GM06990 (cell line): ENCODE data around the gene ST6GAL1.

Experiments used
- DNase-seq: peaks from one replicate; pipeline ENCODE4 v3.0.0-alpha.2; 2011; ENCODE audit not compliant: insufficient read length; ENCODE audit errors: extremely low read depth
- H3K27me3 ChIP-seq: replicated peaks from 2 replicates; pipeline ENCODE4 v1.6.0; 2011; ENCODE audit warnings: low read length; ENCODE audit not compliant: control insufficient read depth, insufficient read depth
- H3K36me3 ChIP-seq: 2 replicates; pipeline ENCODE4 v1.5.1; 2011; ENCODE audit warnings: low read length; ENCODE audit not compliant: control insufficient read depth, insufficient read depth
- H3K4me3 ChIP-seq: replicated peaks from 2 replicates; pipeline ENCODE4 v1.5.1; 2011; ENCODE audit warnings: low read depth, mild to moderate bottlenecking, control low read depth, low read length
- TF ChIP-seq, protein P1 (sequence below): IDR thresholded peaks from 2 replicates; pipeline ENCODE4 v1.5.1; 2011; ENCODE audit warnings: low read length, control low read depth, mild to moderate bottlenecking, inconsistent platforms; ENCODE audit not compliant: insufficient read depth, poor library complexity, severe bottlenecking

The ST6GAL1 gene

DNA sequence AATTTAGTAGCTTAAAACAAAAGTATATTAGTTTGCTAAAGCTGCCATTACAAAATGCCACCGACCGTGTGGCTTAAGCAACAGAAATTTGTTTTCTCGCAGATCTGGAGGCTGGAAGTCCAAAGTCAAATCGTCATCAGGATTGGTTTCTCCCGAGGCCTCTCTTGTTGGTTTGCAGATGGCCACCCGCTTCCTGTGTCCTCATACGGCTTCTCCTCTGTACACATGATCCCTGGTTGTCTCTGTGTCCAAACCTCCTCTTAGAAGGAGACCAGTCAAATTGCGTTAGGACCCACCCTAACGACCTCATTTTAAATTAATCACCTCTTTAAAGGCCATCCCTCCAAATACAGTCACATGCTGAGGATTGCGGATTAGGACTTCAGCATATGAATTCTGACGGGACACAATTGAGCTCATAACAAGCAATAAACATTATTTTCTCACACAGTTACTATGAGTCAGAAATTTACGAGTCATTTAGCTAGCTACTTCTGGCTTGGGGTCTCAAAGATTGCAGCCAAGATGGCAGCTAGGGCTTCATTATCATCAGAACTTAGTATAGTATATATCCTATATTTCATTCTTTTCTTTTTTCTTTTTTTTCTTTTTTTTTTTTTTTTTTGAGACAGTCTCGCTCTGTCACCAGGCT is 150.6 kb downstream of the ST6GAL1 start:
- TF ChIP-seq, protein P1, sequence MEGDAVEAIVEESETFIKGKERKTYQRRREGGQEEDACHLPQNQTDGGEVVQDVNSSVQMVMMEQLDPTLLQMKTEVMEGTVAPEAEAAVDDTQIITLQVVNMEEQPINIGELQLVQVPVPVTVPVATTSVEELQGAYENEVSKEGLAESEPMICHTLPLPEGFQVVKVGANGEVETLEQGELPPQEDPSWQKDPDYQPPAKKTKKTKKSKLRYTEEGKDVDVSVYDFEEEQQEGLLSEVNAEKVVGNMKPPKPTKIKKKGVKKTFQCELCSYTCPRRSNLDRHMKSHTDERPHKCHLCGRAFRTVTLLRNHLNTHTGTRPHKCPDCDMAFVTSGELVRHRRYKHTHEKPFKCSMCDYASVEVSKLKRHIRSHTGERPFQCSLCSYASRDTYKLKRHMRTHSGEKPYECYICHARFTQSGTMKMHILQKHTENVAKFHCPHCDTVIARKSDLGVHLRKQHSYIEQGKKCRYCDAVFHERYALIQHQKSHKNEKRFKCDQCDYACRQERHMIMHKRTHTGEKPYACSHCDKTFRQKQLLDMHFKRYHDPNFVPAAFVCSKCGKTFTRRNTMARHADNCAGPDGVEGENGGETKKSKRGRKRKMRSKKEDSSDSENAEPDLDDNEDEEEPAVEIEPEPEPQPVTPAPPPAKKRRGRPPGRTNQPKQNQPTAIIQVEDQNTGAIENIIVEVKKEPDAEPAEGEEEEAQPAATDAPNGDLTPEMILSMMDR = no peak
- no peaks in the 10 kb centered on the region for H3K27me3 ChIP-seq
- no peak overlapping the region for H3K4me3 ChIP-seq
- H3K36me3 ChIP-seq = peaks cover 15% of the 10 kb centered on the region
- DNase-seq = no peak

DNA sequence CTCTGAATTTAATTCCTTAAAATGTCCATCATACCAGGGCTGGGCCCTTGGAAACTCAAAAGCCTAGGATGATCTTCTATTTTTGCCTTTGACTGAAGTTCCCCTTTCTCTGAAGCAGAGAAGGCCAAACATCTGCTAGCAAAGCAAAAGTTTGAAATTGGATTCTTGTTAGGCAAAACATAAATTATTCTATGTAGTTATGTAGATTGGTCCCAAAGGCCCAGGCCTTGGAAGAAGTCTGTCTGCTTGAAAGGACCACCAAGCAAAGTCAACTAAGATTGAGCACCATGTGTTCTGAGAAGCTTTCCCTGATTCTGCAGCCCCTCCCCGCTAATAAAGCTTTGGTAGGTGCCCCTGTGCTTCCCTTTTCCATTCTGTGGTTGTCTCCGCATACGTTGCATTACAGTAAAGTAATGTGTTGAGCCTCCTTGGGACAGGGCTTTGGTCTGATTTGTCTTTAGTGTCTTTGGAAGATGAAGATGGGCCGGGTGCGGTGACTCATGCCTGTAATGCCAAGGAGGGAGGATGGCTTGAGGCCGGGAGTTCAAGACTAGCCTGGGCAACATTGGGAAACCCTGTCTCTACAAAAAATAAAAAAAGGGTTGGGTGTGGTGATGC is 152.5 kb downstream of the ST6GAL1 start:
- Histone ChIP-seq H3K36me3 (no peaks in the 10 kb centered on the region; the same call in 1 of the 2 replicates), H3K4me3 (no peak overlapping the region), H3K27me3 (no peaks in the 10 kb centered on the region)
- DNase-seq = no peak
- TF ChIP-seq, protein P1 = no peak

DNA sequence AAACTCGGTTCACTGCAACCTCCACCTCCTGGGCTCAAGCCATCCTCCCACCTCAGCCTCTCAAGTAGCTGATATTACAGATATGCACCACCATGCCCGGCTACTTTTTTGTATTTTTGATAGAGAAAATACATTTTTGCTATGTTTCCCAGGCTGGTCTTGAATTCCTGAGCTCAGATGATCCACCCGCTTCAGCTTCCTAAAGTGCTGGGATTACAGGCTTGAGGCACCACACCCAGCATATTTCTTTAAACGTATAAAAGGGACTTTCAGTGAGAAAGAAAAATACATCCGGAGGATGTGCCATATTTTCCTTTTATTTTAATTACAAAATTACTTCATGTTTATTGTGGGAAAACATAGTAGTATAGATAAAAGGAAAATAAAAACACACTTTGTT is 153.8 kb downstream of the ST6GAL1 start:
- TF ChIP-seq, protein P1 = no peak
- H3K27me3 ChIP-seq = no peaks in the 10 kb centered on the region
- no peak overlapping the region for H3K4me3 ChIP-seq
- no peaks in the 10 kb centered on the region for H3K36me3 ChIP-seq
- no peak for DNase-seq

DNA sequence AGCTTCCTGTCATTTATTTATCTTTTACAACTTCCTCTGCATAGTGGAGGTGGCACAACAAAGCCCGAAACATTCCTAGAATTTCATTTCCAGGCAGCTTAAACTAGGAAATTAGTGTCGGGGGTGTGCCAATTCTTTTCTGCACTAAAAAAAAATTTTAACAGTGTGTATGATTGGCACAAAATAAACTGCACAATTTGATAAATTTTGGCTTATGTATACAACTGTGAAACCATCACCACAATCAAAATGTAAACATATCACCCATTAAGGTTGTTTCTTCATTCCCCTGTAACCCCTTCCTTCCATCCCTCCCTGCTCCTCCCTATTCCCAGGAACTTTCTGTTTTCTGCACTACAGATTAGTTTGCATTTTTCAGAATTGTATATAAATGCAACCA is 154.3 kb downstream of the ST6GAL1 start:
- Histone ChIP-seq H3K27me3 (no peaks in the 10 kb centered on the region), H3K4me3 (no peak overlapping the region), H3K36me3 (no peaks in the 10 kb centered on the region)
- no peak for DNase-seq
- TF ChIP-seq, protein P1 = no peak

DNA sequence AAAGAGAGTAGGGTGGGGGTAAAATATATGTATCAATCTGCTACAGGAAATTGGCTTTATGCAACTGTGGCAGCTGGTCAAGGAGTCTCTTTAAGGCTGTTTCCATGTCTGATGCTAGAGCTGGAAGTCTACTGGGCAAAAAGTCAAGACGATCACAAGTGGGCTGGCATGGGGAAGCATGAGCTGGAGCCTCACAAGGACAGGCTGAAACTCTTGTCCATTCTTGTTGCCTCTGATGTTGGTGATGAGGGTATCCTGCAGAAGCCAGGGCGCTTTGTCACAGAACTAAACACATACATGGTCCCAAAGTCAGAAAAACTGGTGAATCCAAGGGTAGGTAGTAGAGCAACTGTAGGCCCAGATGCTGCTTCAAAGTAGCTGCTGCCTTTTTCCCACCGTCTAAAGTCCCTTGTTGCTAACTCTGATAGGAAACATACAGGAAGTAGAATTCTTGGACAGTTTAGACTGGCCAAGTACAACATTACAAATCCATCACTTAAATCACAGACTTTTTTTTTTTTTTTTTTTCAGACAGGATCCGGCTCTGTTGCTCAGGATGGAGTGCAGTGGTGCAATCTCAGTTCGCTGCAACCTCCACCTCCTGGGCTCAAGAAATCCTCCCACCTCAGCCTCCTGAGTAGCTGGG is 154.8 kb downstream of the ST6GAL1 start:
- no peak for DNase-seq
- Histone ChIP-seq H3K36me3 (no peaks in the 10 kb centered on the region), H3K27me3 (no peaks in the 10 kb centered on the region), H3K4me3 (no peak overlapping the region)
- TF ChIP-seq, protein P1 = no peak
